ENCODE results near the gene PGRMC1. TPM values are rescaled to one million over a fixed set of nuclear protein-coding genes. Genes with fewer than 3 reads are reported as not detected.
A peak's percentile ranks its signal among the peaks of the same experiment; 100 is the strongest.
"Not testable (repeated sequence)": the region's sequence is repeated elsewhere in the genome, so short reads cannot be mapped to it uniquely, and the experiment has no call there.

The PGRMC1 gene
- total and polyA plus RNA-seq, 7 donors: 6.3 to 15.4 (median 10.4) TPM

- H3K27me3 ChIP-seq (ENCODE audit: insufficient read depth in 3 of 3, low read length in 2 of 3): peaks cover 0 to 5% (median 0%) of the 10 kb centered on the region in 3 donors
- no peak for TF ChIP-seq CTCF (IDR thresholded peaks at IDR 0.05)
- H3K9me3 ChIP-seq: no peaks in the 10 kb centered on the region
- H3K4me3 ChIP-seq: peak overlapping the region; percentile 35
- intact Hi-C loops (cut with DNase I): no loop called here
- no peak overlapping the region for H3K27ac ChIP-seq
- 41 to 65% (median 42%) methylated on average over 25 to 42 of the region's 42 CpGs for WGBS, 3 donors
- DNase-seq (no peak), ATAC-seq (no peak)
- no peaks in the 10 kb centered on the region for H3K4me1 ChIP-seq
- H3K36me3 ChIP-seq (ENCODE audit: insufficient read depth in 1 of 2, low read depth in 1 of 2): no peaks in the 10 kb centered on the region
Measured at GRCh38 chrX:119272882-119273419, 36.9 kb downstream of the PGRMC1 start.

DNA sequence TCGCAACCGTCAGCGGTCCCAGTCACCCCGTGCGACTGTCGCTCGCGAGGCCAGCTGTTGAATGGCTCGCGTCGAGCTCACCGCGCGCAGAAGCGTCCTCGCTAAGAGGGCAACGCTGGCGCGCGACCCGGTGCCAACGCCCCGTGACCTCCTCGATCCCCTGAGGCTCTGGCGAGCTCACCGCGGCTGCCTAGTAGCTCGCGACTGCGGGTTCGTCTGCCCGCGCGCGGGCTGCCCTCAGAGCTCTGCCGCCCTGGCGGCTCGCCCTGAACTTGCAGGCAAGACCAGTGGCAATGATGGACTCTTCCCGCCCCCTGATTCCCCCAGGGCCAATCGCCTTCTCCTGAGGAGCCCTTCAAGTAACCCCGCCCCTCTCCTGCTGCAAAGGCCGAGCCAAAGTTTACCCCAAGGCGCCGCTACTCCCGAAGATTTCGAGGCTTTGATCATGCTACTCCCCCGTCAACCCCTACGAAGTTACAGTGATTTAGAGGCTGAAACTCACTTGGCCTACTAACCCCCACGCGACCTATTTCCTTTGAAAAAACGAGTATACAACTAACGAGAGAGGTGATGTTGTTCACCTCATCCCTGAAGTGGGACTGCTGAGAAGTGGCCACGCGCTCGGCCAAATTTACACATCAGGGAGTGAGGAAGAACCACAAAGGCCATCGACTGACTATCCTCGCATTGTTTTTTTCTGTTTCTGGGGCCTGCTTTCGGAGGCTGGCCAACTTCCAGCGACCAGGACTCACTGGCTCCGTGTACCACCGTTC, 37.5 kb downstream of the PGRMC1 start:
- peak; percentile 16 for TF ChIP-seq CTCF (IDR thresholded peaks at IDR 0.05)
- intact Hi-C loops (cut with DNase I): no loop called here
- Histone ChIP-seq H3K9me3 (no peaks in the 10 kb centered on the region), H3K36me3 (ENCODE audit: insufficient read depth in 1 of 2, low read depth in 1 of 2) (no peaks in the 10 kb centered on the region), H3K4me3 (peak overlapping the region; percentile 35), H3K4me1 (no peaks in the 10 kb centered on the region), H3K27me3 (ENCODE audit: insufficient read depth in 3 of 3, low read length in 2 of 3) (peaks cover 0 to 5% (median 0%) of the 10 kb centered on the region in 3 donors), H3K27ac (no peak overlapping the region)
- peak; percentile 30 to 79 (median 76) for ATAC-seq
- 2 to 41% (median 4%) methylated on average over 41 to 61 of the region's 61 CpGs for WGBS, 3 donors
- DNase-seq: peak; percentile 59 to 65

- H3K9me3 ChIP-seq; DNase-seq; H3K27ac ChIP-seq; H3K4me3 ChIP-seq; H3K4me1 ChIP-seq; intact Hi-C loops (cut with DNase I); ATAC-seq; H3K36me3 ChIP-seq (ENCODE audit: insufficient read depth in 1 of 2, low read depth in 1 of 2): not testable (repeated sequence)
- H3K27me3 ChIP-seq (ENCODE audit: insufficient read depth in 3 of 3, low read length in 2 of 3): peaks cover 0 to 15% (median 0%) of the 10 kb centered on the region in 3 donors
- 76 to 95% (median 92%) methylated on average over 3 to 4 of the region's 4 CpGs for WGBS, 3 donors
Measured at GRCh38 chrX:119282347-119282746, 46.3 kb downstream of the PGRMC1 start.

DNA sequence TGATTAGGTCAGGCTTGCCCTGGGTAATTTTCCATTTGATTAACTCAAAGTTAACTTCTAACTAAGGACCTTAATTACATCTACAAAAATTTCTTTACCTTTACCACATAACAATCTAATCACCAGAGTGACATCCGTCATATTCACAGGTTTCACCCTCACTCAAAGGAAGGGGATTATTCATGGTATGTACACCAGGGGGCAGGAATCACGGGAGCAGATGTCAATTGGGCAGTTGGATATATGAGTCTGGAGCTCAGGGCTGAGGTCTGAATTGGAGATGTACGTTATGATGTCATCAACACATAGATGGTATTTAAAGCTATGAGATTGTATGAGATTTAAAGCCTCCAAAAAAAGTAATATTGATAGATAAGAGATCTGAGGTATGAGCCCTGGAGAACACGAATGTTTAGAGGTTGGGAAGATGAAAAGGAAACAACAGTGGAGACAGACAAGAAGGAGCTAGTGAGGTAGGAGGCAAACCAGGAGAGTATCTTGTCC, 52.9 kb downstream of the PGRMC1 start:
- no peak for ATAC-seq
- Histone ChIP-seq H3K36me3 (ENCODE audit: insufficient read depth in 1 of 2, low read depth in 1 of 2) (no peaks in the 10 kb centered on the region), H3K4me3 (no peak overlapping the region), H3K4me1 (no peaks in the 10 kb centered on the region), H3K27me3 (ENCODE audit: insufficient read depth in 3 of 3, low read length in 2 of 3) (peaks cover 0 to 16% (median 0%) of the 10 kb centered on the region in 3 donors), H3K27ac (no peak overlapping the region), H3K9me3 (no peaks in the 10 kb centered on the region)
- no peak for DNase-seq
- TF ChIP-seq CTCF (IDR thresholded peaks at IDR 0.05): no peak
- intact Hi-C loops (cut with DNase I): no loop called here
- 56 to 76% (median 73%) methylated on average over 4 of the region's 4 CpGs for WGBS, 3 donors

DNA sequence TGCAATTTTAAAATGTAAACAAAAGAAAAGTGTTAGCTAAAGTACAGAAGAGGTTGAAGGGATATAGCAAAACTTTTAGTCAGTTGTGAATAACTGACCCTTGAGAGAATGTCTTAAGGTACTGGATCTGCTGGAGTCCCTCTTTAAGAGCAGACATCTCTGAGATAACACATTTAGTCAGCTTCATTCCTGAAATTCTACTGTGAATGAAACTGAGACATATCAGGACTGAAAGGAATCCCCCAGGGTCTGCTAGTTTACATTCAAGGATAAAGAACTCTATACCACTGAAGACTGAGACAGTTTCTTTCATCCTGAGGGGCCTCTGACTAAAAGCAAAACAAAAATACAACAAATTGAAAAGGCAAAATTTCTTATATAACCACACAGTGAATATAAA, 54.4 kb downstream of the PGRMC1 start:
- H3K4me3 ChIP-seq: no peak overlapping the region
- no peak overlapping the region for H3K27ac ChIP-seq
- ATAC-seq: no peak
- no peaks in the 10 kb centered on the region for H3K9me3 ChIP-seq
- DNase-seq: no peak
- no peaks in the 10 kb centered on the region for H3K4me1 ChIP-seq
- peaks cover 0 to 13% (median 0%) of the 10 kb centered on the region in 3 donors for H3K27me3 ChIP-seq (ENCODE audit: insufficient read depth in 3 of 3, low read length in 2 of 3)
- no peaks in the 10 kb centered on the region for H3K36me3 ChIP-seq (ENCODE audit: insufficient read depth in 1 of 2, low read depth in 1 of 2)
- intact Hi-C loops (cut with DNase I): no loop called here
- TF ChIP-seq CTCF (IDR thresholded peaks at IDR 0.05): no peak

- DNase-seq; ATAC-seq; intact Hi-C loops (cut with DNase I); H3K4me1 ChIP-seq; H3K9me3 ChIP-seq; H3K27ac ChIP-seq; H3K4me3 ChIP-seq; H3K36me3 ChIP-seq (ENCODE audit: insufficient read depth in 1 of 2, low read depth in 1 of 2); H3K27me3 ChIP-seq (ENCODE audit: insufficient read depth in 3 of 3, low read length in 2 of 3): not testable (repeated sequence)
- WGBS, 3 donors: 29 to 51% (median 41%) methylated on average over 2 of the region's 2 CpGs
Measured at GRCh38 chrX:119291246-119291645, 55.2 kb downstream of the PGRMC1 start.
